ENCODE data around the gene ITGB5.
A peak's percentile ranks its signal among the peaks of the same experiment; 100 is the strongest.

The ITGB5 gene, protein sequence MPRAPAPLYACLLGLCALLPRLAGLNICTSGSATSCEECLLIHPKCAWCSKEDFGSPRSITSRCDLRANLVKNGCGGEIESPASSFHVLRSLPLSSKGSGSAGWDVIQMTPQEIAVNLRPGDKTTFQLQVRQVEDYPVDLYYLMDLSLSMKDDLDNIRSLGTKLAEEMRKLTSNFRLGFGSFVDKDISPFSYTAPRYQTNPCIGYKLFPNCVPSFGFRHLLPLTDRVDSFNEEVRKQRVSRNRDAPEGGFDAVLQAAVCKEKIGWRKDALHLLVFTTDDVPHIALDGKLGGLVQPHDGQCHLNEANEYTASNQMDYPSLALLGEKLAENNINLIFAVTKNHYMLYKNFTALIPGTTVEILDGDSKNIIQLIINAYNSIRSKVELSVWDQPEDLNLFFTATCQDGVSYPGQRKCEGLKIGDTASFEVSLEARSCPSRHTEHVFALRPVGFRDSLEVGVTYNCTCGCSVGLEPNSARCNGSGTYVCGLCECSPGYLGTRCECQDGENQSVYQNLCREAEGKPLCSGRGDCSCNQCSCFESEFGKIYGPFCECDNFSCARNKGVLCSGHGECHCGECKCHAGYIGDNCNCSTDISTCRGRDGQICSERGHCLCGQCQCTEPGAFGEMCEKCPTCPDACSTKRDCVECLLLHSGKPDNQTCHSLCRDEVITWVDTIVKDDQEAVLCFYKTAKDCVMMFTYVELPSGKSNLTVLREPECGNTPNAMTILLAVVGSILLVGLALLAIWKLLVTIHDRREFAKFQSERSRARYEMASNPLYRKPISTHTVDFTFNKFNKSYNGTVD

DNA sequence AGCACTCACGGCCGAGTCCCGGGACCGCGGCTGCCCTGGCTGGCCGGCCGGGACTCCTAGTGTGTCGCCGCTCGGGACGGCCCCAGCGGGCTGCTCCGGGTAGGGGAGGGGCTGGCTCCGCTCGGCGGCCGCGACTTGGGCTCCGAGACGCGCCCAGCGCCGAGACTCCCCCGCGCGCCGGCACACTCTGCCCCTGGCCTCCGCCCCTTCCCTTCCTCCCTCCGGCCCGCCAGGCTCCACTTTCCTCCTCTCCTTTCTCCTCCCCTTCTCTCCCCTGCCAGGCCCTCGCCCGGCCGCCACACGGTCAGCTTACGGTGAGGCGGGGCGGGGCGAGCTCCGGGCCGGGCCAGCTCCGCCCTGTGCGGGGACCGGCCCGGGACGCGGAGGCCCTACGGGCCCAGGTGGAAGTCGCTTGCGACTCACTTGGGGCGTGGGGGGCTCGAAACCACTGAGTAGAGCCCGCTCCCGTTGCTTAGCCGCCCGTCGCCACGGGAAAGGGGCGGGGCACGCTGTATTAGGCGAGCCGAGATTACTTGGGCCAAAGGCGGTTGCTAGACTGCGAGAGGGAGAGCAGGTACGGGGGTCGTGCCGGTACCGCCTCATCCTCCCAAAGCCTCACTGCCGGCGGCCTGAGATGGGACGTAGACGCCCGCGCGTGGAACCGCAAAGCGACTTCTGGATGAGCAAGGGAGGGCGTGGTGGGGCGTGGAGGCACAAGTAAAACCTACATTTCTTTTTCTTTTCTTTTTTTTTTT lies at the start of gene ITGB5:
ITGB5 (minus strand) TSS at position 189 of the 755 bp plus-strand sequence. CDS start 365 bp downstream, outside the sequence.
- DNase-seq (ENCODE audit: low read depth, low spot score) = no peak

DNA sequence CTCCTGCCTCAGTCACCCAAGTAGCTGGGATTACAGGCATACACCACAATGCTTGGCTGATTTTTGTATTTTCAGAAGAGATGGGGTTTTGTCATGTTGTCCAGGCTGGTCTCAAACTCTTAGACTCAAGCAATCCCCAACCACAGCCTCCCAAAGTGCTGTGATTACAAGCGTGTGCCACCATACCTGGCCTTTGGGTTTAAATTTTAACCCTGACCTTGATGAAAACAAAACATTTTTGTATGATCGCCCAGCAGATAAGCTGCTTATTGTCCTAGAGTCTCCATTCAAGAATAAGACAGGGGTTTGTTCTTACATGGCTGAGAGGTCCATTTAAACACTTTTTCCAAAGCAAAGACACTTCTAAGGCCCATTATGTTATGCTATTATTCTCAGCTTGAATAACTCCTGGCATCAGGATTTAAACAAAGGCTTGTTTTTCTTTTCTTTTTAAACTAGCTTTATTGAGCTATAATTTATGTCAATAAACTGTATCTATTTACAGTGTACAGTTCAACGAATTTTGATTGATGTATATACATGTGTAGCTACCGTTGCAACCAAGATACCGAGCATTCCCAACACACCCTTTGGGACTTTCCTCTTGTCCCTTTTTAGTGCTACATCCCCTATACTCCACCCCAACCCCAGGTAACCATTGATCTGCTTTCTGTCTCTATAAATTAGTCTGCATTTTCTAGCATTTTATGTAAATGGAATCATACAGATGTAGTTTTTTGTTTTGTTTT lies 48.8 kb upstream of the ITGB5 start:
- no peak for DNase-seq (ENCODE audit: low read depth, low spot score)

DNA sequence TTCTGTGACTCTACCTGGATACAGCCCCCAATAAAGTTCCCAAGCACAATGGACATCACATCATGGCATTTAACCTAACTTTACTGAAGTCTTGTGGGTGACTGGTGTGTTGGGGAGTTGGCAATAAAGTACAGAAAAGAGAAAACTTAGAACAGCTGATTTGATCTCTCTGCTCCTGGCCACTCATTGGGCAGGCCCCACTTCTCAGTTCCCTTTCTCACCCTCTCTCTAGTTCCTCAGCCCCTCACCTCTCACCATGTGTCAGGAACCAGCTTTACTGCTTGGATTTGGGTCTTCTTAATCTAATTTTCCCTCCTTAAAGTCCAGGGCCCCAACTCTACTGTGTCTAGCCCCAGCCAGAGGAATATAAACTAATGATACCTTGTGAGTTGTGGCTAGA lies 48.1 kb upstream of the ITGB5 start:
- DNase-seq (ENCODE audit: low read depth, low spot score) = no peak

DNA sequence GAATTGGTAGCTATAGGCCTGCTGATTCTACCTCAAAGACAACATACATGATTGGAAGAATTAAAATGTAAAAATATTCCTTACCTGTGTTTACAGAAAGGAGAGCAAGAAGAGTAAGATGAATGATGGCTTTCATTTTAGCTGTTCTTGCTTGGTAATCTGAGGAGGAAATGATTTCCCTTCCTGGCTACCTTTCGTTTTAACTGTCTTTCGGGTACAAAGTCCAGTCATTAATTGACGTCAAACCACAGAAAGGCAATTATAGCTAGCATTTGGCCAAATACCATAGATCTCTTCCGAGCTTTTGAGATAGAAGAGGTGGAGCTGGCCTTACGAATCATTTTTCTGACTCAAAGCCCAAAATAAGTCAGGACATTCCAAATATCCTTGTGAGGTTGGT lies 47.4 kb upstream of the ITGB5 start, which contains the start of gene MUC13:
MUC13 (minus strand) TSS at position 175 of the 400 bp plus-strand sequence; CDS start at position 136, 39 bp downstream.
- DNase-seq (ENCODE audit: low read depth, low spot score) = no peak

DNA sequence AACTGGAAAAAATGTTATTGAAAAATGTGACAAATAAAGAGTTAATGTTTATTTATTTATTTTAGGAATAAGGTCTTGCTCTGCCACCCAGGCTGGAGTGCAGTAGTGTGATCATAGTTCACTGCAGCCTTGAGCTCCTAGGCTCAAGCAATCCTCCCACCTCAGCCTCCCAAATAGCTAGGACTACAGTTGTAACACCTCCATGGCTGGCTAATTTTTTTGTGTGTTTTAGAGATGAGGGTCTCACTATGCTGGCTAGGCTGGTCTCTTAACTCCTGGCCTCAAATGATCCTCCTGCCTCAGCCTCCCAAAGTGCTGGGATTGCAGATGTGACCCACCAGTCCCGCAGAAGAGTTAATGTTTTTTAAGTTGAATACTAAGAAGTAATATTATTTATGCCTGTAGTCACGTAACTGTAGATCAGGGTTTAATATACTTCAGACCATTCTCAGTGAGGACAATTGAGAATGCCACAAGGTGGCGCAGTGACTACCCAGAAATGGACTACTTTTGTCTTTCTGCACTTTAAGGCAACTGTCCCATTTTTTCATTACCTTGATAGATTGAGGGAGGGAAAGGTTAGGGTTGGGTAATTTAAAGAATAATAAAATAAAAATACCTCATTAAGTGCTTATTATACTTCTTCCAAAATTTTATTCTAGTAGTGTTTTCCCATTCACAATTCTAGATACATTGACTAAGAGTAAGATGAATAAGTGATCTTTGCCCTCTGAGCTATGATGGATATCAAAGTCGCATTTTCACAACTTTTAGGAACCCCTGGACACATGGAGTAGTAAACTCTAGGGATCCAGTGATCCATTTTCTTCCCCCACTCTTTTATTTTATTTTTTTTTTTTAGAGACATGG lies 41.4 kb upstream of the ITGB5 start:
- peak; percentile 20 for DNase-seq (ENCODE audit: low read depth, low spot score)

DNA sequence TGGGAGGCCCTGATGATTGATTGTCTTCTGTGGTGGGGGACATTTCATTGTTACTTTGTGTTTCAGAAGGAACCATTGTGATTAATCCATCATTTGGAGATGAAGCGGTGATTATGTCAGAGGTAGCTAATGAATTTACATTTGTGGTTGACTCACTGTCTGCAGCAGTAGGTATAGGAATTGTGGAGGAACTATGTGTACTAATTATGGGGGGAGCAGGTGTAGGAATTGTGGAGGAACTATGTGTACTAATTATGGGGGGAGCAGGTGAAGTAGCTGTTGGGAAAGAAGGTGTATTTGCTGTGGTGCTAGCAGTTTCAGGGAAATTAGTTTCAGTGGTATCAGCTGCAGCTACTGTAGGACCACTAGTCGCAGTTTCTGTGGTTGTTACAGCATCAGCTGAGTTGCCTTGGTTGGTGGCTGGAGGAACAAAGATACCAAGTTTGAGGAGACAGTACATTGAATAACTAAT lies 40.4 kb upstream of the ITGB5 start:
- DNase-seq (ENCODE audit: low read depth, low spot score) = no peak

DNA sequence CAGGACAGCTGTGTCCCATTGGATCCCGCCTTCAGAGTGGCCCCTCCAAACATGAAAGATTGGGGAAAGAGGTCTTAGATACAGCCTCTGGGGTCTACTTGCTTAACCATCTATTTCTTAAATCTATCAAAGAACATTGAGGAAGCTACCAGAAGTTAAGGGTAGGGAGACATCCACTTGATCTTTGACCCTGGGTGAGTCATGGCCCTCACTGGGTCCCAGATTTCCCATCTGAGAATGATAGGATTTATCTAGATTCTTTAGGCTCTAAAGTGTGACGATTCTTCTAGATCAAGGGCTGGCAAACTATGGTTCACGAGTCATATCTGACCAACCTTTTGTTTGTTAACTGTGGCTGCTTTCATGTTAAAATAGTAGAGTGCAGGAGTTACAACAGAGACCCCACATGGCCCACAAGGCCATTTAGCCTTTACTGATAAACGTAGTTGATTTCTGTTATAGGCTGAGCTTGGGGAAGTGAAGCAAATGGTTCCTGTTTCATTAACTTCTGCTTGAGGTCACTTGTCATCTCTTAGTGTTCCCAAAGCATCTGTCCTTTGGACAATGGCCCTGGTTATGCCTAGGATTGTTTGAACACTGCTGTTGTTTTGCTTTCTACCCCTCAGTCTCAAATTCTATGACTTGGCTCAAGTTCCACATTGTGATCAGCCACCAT lies 39.4 kb upstream of the ITGB5 start:
- no peak for DNase-seq (ENCODE audit: low read depth, low spot score)

DNA sequence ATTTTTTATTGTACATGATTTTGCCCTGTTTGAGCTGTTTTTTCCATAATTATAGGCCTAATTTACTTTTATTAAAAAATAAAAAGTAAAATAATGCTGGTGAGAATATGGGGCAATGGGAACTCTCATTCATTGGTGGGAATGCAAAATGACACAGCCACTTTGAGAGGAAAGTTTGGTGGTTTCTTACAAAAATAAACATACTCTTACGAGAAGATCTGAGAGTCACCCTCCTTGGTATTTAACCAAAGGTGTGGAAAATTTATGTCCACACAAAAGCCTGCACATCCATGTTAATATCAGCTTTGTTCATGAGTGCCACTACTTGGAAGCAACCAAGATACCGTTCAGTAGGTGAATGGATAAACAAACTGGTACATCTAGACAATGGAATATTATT lies 37.6 kb upstream of the ITGB5 start:
- no peak for DNase-seq (ENCODE audit: low read depth, low spot score)

DNA sequence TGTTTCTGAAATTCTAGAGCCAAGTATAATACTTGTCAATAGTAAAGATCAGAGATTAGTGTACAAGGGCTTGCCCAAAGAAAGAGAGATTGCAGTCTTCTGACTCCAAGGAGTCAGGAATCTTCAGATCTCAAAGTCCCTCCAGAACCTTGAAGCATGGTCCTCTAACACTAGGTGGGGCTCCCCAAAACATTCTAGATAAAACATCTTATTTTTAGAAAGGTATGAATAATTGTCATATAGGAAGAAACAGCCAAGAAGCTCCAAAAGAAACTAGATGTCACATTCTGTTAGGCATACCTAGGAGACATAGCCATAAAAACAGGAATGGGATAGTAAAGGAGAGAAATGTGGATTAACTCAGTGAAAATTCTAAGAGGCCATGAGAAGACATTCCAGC lies 36.7 kb upstream of the ITGB5 start:
- DNase-seq (ENCODE audit: low read depth, low spot score) = no peak

DNA sequence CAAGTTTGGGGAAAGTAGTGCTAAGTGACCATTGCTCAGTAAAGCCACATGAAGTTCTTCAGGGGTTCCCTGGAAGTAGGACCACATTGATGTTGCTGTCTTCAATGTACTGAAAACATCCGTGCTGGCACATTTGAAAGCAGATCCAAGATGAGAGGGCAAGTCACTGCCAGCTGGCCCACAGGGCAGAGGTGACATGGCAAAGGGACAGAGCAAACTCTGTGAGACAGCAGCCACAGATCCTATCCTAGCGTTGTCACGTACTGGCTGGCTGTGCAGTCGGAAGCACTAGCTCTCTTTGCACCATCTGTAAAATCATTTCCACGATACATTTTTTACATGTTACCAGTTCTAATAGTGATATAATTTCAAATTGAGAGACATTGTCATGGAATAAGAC lies 33.6 kb upstream of the ITGB5 start:
- DNase-seq (ENCODE audit: low read depth, low spot score) = no peak

DNA sequence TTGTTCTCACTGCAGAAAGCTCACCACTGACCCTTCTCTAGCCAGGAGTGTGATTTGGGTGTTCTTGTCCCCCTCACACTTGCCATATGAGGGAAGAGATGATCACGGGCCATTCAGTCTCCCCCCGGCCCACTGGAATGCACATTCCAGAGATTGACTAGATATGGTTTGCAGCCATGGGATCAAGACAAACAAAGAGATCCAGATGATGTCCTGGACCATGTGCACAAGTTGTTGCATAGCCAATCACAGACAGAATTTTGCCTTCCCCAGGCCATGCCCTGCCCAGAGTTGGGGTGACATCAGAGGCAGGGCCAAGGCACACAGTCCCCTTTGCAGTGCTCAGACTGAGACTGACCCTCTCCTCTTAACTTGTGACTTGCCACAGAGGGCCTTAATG lies 32.6 kb upstream of the ITGB5 start:
- DNase-seq (ENCODE audit: low read depth, low spot score) = no peak

DNA sequence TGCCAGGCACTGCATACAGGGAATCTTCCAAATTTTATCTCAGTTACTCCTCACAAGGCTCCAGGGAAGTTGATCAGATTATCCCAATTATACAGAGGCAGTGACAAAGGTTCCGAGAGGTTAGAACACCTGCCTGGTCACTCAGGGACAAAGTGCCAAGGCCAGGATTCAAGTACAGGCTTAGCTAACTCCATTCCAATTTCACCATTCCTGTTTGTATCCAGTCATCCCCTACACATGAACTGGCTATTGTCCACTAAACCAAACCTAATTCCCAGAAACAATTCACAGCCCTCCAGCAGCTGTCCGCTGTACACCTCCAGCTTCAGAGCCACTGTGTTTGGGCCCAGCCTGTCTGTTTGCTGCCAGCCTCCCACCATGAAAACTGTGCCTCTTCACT lies 31.4 kb upstream of the ITGB5 start:
- DNase-seq (ENCODE audit: low read depth, low spot score) = no peak

DNA sequence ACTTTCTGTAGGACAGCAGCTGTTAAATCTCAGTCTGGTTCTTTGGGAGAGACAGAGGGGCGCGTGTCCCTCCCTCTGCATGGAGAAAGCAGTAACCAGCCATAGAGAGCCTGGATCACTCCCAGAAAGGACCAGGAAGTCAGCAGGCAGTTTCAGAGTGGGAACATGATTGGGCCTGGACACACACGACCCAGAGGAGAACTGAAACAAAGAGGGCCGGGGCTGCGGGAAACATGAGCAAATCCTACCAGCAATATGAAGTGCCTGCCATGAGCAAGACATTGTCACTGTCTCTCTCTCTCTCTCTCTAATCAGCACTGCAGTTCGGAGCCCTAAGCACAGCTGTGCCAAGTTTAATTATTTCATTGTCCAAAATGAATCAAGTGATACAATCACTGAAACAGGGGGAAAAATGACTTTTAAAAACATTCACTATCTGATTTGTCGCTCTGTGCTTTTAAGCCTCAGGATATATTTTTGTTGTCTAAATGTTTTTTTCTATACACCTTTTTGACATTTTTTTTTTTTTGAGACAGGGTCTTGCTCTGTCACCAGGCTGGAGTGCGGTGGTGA lies 29.8 kb upstream of the ITGB5 start:
- no peak for DNase-seq (ENCODE audit: low read depth, low spot score)

DNA sequence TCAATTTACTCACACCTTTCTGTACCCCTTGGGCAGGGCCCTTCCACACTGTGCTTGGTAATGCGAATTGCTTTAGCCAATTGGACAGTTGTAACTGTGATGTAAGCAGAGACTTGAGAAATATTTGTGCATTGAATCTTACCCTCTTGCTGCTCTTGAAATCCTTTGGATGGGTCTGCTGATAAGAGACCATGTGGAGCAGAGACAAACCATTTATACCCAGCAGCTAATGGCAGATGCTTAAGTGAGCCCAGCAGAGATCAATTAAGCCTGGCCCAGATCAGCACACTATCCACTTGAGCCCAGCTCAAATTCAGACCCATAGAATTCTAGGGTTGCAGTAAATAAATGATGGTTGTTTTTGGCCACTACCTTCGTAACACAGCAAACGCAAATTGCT lies 28.1 kb upstream of the ITGB5 start:
- DNase-seq (ENCODE audit: low read depth, low spot score) = no peak

DNA sequence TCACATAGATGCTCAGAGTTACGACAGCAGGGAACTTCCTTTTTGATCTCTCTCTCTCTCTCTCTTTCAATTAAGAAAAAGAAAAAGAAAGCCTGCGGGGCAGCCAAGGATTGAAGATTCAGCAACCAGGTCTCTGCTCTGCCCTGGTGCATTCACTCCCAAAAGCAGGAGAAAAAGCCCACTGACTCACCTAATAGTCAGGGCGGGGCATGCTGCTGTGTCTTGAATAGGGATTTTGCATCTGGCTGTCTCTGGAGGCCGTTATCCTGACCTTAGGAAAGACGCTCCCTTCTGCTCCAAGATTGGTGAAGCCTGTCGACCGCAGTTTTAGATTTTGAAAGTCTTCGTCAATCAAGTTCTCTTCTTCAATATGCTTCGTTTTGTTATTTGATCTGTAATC lies 20.8 kb upstream of the ITGB5 start:
- DNase-seq (ENCODE audit: low read depth, low spot score) = no peak

DNA sequence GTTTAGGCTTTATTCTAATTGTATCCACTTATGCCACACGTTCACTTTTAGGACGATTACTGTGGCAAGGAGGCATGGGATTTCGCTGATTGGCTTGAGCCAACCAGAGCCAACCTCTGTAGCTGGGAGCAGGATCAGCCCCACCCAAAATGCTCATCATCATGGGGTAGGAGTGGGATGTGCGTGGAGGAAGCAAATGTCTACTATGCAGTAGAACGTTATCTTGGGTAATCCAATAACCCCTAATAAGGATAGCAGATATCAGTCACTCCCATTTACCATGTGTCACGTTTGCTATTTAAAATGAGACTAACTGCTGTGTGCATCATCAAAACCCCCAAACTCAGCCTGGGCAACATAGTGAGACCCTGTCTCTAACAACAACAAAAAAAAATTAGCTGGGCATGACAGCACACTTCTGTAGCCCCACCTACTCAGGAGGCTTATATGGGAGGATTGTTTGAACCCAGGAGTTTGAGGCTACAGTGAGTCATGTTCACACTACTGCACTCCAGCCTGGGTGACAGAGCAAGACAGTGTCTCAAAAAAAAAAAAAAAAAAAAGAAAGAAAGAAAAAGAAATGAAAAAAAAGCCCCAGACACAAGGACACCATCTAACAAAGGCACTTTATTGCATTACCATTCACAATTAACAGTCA lies 17.8 kb upstream of the ITGB5 start:
- no peak for DNase-seq (ENCODE audit: low read depth, low spot score)

DNA sequence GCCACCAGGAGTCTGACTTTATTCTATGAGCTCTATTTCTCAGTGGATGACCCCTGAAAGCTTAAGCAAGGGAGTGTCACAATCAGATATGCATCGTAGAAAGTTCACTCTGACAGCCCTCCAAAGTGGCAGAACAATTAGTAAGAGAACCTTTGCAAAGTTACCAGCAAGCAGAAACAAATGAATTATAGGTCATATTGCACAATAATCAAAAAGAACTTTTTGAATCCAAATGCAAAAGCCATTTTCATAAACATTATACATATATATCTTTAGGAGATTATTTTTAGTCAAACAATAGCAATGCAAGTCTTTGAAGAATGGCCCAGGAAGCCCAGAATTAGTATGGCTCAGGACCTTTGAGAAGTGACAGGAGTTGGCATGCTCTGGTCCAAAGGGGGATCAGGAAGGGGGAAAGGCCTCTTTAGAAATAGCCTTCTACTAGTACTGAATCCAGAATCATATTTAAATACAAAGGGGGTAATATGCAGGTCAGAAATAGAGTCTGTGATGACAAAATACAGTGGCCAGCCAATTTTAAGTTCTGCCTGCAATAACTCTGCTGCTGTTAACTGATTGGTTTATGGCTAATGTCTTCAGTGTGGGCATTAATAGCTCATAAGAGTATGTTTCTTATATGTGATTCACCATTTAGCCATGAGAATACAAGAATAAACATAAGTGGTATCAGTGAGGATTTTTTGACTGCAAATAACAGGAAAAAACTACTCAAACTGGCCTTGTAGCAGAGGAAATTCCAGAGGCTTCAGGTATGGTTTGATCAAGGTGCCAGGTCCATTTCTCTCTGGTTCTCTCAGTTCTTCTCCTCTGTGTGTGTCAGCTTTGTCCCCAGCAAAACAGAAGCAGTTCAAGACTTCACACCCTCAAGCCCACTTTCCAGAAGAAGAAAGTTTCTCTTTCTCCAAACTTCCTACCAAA lies 17.0 kb upstream of the ITGB5 start:
- no peak for DNase-seq (ENCODE audit: low read depth, low spot score)
